Inflammatory macrophage (primary cell): ENCODE measurements around the gene CHMP2A.
"Not testable (repeated sequence)": the region's sequence is repeated elsewhere in the genome, so short reads cannot be mapped to it uniquely, and the experiment has no call there.

Source experiments
- DNase-seq, 2 donors: peaks; one replicate each; pipeline ENCODE4 v3.0.0-alpha.2; 2020 to 2022
- total RNA-seq, 18 experiments: gene quantifications; one replicate each; lab custom pipeline; 2026; ENCODE audit warnings: mixed read lengths in 6 of 18, inconsistent platforms in 2 of 18; lab: John Stamatoyannopoulos, UW

CHMP2A gene
- total RNA-seq: 36.2 to 72.9 (median 54.0) reads per million in 18 experiments

- peak; percentile 97 for DNase-seq
Observed at GRCh38 chr19:58554494-58555368, at the start of gene CHMP2A. Gene CHMP2A, minus strand, starts transcription at chr19:58555105. Its CDS starts 893 bp downstream, at chr19:58554212.

DNA sequence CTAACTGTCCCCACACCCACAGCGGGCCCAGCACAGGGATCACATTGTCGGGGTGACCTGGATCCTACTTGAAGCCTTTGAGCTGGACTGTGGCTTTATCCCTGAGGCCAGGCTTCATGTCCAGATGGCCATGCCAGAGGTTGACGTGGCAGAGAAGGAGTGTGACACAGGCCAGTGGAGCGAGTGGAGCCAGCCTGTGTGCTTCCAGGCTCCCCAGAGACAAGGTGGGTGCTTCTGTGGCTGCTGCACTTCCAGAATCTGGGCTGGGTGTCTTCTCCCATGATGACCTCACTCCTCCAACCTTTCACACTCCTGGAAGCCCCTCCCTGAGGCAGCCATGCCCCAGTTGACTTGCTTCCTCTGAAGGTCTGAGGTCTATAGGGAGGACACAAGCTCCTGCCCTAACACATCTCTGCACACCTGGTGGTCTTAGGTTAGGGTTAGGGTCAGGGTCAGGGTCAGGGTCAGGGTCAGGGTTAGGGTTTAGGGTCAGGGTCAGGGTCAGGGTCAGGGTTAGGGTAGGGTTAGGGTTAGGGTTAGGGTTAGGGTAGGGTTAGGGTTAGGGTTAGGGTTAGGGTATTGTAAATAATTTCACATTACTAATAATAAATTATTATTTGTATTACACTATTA lies 31.3 kb upstream of the CHMP2A start:
- no peak for DNase-seq

DNA sequence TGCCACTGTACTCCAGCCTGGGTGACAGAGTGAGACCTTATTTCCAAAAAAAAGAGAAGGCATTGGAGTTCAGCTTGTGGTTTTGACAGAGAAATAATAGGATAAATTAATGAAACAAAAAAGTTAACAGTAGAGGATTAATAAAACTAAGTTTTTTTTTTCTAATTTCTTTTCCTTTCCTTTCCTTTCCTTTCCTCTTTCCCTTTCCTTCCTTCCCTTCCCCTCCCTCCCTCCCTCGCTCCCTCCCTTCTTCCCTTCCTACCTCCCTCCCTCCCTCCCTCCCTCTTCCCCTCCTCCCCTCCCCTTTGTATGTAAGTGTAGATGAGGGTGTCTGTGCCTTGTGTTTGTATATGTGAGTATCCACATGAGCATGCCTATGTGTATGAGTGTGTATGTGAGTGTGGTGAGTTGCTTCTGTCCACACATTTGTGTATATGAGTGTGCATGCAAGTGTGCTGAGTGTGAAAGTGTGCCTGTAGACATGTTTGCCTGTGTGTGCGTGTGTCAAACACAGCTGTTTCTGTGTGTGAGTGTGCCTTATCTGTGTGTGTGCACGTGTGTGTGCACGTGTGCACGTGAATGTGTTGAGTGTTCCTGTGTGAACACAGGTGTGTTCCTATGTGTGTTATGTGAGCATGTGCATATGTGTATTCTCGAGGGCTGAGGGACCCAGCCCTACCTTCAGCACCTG lies 30.7 kb upstream of the CHMP2A start:
- DNase-seq: no peak

- DNase-seq: no peak
Observed at GRCh38 chr19:58584498-58585441, 29.9 kb upstream of the CHMP2A start.

GRCh38 chr19:58582985-58583384 lies 28.1 kb upstream of the CHMP2A start:
- DNase-seq: no peak

DNA sequence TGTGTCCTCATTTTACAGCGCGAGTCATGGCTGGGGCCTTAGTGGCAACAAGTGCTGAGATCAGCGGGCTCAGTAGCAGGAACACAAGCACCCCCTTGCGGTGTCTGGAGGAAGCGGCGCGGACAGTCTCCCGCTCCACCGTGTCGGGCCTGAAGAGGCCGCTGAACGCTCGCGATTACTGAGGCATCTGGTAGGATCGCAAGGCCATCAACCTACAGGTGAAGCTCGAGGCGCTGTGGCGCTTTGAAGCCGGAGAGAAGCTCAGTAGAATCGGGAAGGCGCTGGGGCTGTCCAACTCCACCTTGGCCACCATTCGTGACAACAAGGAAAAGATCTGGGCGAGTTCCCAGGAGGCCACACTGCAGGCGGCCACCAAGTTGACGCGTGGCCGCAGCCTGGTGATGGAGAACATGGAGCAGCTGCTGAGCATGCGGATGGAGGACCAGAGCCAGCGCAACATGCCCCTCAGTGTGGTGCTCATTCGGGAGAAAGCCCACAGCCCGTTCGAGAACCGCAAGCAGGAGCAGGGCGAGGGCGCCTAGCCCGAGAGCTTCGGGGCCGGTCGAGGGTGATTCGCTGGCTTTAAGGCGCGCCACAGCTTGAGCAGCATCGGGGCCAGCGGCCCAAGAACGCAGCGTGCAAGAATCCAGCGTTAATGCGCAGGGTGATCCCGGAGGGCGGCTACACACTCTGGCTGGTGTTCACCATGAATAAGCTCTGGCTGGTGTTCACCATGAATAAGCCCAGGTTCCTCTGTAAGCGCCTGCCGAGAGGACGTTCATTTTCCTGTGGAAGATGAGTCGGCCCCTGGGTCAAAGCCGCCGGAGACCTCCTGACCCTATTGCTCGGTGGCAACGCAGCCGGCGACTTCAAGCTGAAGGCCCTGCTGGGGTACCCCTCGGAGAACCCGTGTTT lies 26.6 kb upstream of the CHMP2A start:
- peak; percentile 93 for DNase-seq

DNA sequence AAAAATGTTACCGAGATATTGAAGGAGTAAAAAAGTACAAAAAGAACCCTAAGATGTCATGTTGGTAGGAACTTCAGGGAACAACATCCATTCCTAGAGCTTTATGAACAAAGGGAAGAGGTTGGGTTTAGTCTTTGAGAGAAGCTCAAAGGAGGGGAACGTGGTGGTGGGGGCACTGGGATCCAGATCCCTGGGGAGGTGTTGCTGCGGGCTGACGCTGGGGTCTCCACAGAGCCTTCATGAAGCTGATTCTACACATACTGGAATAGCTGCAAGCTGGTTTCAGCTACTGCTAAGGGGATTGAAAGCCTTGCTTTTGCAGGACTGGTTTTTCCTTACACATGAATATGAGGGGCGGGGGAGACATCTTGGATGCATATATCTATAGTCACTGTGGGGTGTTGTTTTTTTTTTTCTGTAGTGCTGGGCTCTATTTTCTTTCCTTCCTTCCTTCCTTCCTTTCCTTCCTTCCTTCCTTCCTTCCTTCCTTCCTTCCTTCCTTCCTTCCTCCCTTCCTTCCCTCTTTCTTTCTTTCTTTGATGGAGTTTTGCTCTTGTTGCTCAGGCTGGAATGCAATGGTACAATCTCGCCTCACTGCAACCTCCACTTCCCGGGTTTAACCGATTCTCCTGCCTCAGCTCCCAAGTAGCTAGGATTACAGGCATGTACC lies 24.7 kb upstream of the CHMP2A start:
- no peak for DNase-seq

DNA sequence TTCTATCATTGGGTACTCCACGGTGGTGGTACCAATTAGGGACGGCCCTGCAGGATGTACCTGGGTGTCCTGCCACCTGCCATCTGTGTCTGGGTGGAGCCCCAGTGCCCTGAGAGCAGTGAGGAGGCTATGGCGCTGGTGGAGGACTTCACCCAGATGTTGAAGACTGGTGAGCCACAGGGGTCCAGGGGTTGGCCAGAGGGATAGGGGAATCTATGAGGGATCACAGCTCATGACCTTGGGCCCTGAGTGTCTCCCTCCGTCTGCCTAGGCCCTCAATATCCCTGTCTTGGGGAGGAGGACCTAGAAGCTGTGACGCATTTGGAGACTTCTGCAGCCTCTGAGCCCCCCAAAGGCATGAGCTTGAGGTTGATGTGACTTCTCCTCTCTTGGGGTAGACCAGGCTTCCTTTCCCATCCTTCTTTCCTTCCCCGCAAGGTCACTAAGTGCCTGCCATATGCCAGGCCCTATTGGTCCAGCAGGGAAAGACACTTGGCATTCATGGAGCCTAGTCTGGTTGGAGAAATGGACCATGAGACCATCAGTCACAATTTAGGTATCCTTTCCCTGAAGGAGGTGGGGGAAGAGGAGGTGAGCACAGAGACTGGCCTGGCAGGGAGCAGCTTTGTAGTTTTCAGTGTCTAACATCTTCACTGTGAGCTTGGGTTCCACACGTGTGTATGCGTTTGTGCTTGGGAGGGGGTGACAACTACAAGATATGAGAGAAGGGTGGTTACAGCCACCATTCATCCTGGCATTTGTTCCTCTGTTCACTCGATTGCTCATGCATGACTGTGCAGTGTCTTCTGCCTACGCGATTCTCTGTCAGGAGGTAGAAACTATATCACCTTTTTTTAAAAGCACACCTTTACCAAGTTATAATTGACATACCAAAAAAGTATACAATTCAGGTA lies 23.4 kb upstream of the CHMP2A start:
- no peak for DNase-seq

GRCh38 chr19:58577581-58577980 lies 22.7 kb upstream of the CHMP2A start:
- not testable (repeated sequence) for DNase-seq

GRCh38 chr19:58575183-58576041 lies 20.5 kb upstream of the CHMP2A start:
- peak; percentile 91 to 94 for DNase-seq

GRCh38 chr19:58573658-58574164 lies 18.8 kb upstream of the CHMP2A start:
- DNase-seq: no peak

DNA sequence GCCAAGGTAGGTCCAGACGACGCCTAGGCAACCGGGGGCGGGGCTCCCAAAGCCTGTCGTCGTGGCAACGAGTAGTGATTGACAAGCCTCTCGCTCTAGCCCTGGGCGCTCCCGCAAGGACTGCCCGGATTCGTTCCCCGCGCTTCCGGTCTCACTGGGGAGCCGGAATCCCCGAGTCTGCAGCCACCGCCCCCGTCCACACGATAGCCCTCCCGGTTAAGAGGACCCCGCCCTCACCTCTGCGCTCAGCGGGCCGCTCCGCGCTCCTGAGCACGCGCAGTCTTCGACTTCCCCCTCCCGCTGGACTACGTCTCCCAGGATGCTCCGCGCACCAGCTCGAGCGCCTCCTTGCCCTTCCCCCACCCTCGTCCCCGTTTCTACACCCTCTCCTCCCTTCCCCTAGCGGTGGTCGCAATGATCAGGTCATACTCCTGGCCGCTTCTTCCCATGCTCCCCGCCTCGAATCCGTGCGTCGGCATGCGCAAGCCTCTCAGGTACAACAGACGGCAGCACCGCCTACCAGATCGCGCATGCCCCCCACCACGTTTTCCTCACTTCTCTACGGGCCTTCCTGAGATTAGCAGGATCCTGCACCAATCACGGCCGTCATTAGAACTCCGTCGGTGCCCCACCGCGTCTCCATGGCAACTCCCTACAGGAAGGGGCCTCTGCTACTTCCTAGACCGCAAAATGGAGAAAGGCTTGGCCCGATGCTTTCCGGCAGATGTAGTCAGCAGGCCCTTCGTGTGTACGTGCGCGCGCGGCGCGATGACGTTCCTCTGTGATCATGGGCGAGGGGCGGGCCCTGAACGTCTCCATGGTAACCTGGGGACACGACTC lies 18.1 kb upstream of the CHMP2A start, which contains the start of gene MZF1:
TSS of gene MZF1 (minus strand) at position 518 of the 840 bp plus-strand sequence. CDS start 1,946 bp downstream, outside the sequence.
- peak; percentile 100 for DNase-seq

- peak; percentile 70 to 71 for DNase-seq
Observed at GRCh38 chr19:58572026-58572817, 17.3 kb upstream of the CHMP2A start.

- DNase-seq: no peak
Observed at GRCh38 chr19:58571575-58571947, 16.7 kb upstream of the CHMP2A start.

DNA sequence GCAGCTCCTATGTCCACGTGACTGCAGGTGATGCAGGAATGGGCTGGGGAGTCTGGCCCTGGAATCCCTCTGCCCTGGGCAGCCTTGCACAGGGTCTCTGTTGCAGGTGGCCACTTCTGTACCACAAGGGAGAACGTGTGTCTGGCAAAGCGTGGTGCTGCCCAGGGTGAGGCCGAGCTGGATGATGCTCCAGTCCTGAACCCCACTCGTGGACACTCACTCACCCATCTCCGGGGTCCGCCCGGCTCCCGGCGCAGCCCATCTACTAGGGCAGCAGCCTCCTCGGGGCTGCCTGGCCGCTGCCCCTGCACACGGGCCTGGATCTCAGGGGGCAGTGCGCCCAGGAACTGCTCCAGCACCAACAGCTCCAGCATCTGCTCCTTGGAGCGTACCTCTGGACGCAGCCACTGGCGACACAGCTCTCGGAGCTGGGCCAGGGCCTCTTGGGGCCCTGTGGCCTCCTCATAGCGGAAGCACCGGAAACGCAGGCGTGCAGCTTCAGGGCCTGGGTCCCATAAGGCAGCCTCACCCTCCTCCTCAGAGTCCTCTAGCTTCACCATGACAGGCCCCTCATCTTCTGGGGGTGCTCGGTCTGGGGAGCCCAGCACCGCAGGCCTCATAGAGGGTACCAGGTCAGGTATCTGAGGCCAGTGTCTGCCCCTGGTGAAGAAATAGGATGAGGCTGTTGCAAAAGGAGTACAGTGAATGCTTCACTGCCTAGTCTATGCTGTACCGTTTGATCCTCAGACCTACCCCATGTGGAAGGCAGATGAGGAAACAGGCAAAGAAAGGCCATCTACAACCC lies 16.1 kb upstream of the CHMP2A start:
- no peak for DNase-seq
